GM12891 (cell line): ENCODE measurements around the gene IZUMO1.

ENCODE experiments used
- DNase-seq: peaks from one replicate; pipeline ENCODE4 v3.0.0; 2011; ENCODE audit warnings: low spot score; ENCODE audit not compliant: insufficient read length
- FAIRE-seq: peaks from 2 replicates; lab custom pipeline; 2011; peaks lifted over from hg19 to GRCh38; lab: Jason Lieb, UNC
- PAX5 ChIP-seq: IDR thresholded peaks from 2 replicates; pipeline ENCODE4 v1.6.1; 2011; ENCODE audit warnings: low read length, moderate library complexity, mild to moderate bottlenecking; ENCODE audit not compliant: insufficient read depth, severe bottlenecking
- POLR2A ChIP-seq: IDR thresholded peaks from 2 replicates; pipeline ENCODE4 v1.6.1; 2011; ENCODE audit warnings: low read depth, low read length, control low read depth
- POLR2AphosphoS5 ChIP-seq: IDR thresholded peaks from 2 replicates; pipeline ENCODE4 v1.6.1; 2011; ENCODE audit warnings: low read depth, low read length, control low read depth
- POU2F2 ChIP-seq: IDR thresholded peaks from 2 replicates; pipeline ENCODE4 v1.6.1; 2011; ENCODE audit warnings: low read depth, mild to moderate bottlenecking, control low read depth, low read length, moderate library complexity
- SPI1 ChIP-seq: IDR thresholded peaks from 2 replicates; pipeline ENCODE4 v1.6.1; 2011; ENCODE audit warnings: low read depth, low read length, control low read depth
- TAF1 ChIP-seq: IDR thresholded peaks from 2 replicates; pipeline ENCODE4 v1.6.1; 2011; ENCODE audit warnings: low read depth, low read length, control low read depth

IZUMO1 gene

DNA sequence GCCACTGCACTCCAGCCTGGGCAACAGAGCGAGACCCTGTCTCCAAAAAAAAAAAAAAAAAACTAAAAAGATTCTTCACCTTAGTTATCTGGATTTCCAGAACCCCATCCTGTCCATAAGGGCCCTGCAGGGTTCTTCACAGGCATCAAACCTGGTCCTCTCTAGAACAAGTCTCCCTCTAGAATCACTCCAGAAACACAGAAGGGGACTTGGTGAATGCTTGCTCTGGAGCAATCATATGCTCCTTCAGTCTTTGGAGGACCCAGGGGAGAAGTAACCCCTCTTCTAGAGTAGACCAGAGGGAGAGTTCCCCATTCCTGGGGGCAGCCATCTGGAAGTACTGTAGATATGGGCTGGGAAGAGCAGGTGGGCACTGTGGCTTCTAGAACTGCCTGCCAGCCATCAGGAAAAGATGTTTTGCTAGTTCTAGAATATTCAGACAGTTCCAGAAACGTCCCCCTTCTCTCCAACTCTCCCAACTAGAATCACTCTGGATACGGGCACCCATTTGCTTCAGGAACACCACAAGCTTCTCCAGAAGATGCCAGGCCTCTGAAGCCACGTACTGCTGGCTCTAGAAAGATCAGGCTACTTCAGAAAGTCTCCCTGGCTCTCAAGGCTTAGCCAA, 3.0 kb upstream of the IZUMO1 start:
- FAIRE-seq, result no peak
- TF ChIP-seq PAX5 (no peak), POLR2AphosphoS5 (no peak), POLR2A (no peak), SPI1 (no peak), TAF1 (no peak), POU2F2 (no peak)
- no peak for DNase-seq

GRCh38 chr19:48746110-48746509, 599 bp downstream of the IZUMO1 start:
- DNase-seq (no peak), FAIRE-seq (no peak)
- TF ChIP-seq POLR2A (no peak), TAF1 (no peak), POU2F2 (no peak), PAX5 (no peak), SPI1 (no peak), POLR2AphosphoS5 (no peak)

DNA sequence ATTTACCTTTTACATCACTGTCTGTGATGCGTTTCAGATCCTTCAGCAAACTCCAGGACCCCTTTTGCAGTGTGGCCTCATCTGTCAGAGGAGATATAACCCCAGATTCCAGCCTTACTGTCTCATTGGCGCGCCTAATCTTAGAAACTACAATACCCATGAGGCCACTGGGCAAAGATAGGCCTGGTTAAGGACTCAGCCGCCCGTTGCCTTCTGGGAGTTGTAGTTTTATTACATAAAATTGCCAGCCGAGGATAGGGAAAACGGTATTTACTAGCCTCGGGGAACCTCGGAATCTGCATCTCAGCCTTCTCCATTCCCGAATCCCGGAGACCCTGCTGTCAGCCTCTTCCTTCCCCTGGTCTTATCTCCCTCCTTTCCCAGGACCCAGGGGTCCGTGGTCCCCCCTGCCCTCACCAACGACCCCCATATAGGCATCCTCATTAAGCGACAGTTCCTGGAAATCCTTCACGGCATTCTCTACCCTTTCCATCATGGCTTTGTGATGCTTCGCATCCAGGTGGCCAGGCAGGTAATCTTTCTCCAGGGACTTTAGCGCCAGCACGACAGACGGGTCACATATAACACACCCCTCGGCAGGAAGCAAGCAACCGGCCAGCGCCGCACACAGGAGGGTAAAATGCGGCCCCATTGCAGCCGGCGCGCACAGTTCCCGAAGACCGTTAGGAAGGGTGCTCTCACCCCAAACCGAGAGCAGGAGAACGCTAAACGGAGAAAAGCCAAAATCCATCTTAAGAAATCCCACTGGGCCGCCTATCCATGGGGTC, 1.3 kb downstream of the IZUMO1 start:
- DNase-seq (peak; percentile 57), FAIRE-seq (no peak)
- TF ChIP-seq SPI1, result no peak
- TF ChIP-seq POU2F2, result no peak
- TF ChIP-seq PAX5, result no peak
- no peak for TF ChIP-seq TAF1
- TF ChIP-seq POLR2AphosphoS5, result no peak
- no peak for TF ChIP-seq POLR2A

DNA sequence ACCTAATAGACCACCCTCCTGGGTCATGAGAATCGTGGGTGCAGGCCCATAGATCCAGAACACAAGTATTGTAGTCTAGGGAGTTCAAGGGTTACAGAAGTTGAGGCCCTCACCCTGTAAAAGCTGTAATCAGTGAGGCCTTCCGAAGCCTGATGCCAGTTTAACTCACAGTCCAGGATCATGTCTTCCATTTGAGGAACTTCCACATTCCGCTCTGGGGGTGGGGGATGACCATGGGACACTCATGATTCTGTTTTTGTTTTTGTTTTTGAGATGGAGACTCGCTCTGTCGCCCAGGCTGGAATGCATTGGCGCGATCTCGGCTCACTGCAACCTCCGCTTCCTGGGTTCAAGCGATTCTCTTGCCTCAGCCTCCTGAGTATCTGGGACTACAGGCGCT, 4.6 kb downstream of the IZUMO1 start:
- FAIRE-seq (no peak), DNase-seq (no peak)
- no peak for TF ChIP-seq POLR2A
- no peak for TF ChIP-seq SPI1

- FAIRE-seq, result no peak
- TF ChIP-seq POU2F2, result no peak
- DNase-seq, result no peak
Observed at GRCh38 chr19:48741129-48741999, 5.3 kb downstream of the IZUMO1 start.

DNA sequence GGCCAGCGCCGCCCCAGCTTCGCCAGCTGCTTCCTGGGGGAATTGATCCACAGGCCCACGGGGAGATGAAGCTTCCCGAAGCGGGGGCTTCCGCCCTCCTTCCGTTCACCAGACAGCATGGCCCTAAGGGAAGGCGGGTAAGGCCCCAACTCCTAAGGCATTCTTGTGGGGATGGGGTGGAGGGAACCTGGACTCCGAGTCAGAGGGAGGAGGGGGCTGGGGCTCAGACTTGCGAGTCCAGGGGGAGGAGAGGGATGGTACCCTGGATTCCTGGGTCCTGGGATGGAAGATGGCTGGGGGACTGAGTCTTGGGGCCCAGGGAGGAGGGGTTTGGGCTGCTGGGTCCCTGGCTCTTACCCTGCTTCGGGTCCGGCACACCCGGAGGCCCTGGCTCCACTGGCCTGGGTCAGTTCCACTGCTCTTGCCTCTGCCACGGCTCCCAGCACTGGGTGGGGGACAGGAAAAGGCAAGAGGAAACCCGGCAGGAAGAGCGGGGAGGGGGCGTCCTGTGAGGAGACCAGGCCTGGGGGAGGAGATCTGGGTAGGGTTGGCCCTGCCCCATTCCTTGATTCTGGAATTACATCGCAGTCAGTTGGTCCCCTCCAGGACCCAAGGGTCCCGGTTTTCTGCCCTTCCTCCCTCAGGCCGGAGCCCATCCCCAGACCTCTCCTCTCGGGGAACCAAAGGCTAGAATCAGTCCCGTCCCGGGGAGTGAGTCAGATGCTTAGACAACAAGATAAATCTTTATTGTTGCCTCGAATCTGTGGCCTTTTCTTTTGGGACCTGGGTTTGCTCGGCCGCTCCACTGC, 6.3 kb downstream of the IZUMO1 start, which contains the start of gene RASIP1:
Gene RASIP1 (minus strand): TSS at position 447 of the 809 bp plus-strand sequence. CDS start 328 bp downstream, at position 119.
- DNase-seq (no peak), FAIRE-seq (no peak)

GRCh38 chr19:48739404-48740163, 7.1 kb downstream of the IZUMO1 start:
- DNase-seq (no peak), FAIRE-seq (no peak)
- TF ChIP-seq POU2F2, result no peak
- no peak for TF ChIP-seq TAF1

More for the DNA sequence above, 6.3 kb downstream of the IZUMO1 start, which contains the start of gene RASIP1:
- TF ChIP-seq POLR2AphosphoS5 (no peak), TAF1 (no peak), POLR2A (no peak), POU2F2 (no peak), SPI1 (no peak), PAX5 (no peak)

DNA sequence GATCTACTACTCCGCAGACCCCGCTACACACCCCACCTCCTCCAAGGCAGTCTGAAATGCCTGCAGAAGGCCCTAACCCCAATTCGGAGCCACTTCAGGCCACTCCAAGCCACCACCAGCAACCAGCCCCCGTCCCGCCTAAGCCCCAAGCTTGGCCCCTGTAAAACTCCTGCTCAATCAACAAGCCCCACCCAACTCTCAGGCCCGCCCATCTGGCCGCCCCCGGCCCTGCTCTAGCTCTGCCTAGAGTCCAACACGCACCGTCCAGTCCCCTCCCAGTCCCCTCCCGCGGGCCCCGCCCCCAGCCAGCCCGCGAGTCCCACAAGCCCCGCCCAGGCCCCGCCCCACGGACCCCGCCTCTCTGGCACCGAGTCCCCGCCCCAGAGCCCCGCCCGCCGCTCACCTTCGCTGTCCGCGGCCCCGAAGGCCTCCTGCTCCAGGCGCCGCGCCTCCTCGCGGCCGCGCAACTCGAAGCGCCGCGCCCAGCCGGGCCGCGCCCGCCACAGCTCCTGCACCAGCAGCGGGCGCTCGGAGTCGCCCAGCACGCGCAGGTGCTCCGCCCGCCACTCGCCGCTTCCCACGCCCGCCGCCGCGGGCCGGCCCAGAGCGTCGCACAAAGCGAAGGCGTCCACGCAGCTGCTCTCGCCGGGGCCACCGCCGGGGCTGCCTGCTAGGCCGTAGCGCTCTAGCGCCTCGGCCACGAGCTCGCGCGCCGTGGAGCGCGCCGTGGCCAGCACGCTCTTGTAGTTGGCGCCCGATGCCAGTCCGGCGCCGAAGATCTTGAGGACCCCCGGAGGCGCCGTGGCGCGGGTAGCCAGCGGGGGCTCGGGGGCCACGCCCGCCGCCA, 7.9 kb downstream of the IZUMO1 start:
- DNase-seq, result peak; percentile 98
- TF ChIP-seq PAX5, result no peak
- TF ChIP-seq POLR2A, result no peak
- no peak for TF ChIP-seq SPI1
- TF ChIP-seq POLR2AphosphoS5, result no peak
- TF ChIP-seq POU2F2, result no peak
- TF ChIP-seq TAF1, result no peak
- FAIRE-seq, result peak; percentile 64
